ENCODE results near the gene EIF2D.

DNA sequence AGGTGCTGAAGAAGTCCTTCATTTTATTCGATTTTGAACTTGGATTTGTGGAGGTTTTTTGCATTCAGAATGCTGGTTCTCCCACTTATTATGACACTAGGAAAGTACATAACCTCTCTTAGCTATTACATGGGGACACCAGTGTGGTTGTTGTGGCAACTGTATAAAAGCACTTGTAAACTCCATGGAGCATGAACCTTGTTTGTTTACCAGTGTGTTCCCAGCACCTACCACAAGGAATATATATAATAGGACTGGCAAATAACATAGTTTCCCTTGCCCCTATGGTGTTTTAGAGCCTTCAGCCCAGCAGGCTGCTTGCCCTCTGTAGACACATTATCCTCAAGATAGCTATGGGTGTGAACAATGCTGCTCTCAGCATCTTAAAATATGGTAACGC, 61.8 kb downstream of the EIF2D start:
- TF ChIP-seq, protein P1, sequence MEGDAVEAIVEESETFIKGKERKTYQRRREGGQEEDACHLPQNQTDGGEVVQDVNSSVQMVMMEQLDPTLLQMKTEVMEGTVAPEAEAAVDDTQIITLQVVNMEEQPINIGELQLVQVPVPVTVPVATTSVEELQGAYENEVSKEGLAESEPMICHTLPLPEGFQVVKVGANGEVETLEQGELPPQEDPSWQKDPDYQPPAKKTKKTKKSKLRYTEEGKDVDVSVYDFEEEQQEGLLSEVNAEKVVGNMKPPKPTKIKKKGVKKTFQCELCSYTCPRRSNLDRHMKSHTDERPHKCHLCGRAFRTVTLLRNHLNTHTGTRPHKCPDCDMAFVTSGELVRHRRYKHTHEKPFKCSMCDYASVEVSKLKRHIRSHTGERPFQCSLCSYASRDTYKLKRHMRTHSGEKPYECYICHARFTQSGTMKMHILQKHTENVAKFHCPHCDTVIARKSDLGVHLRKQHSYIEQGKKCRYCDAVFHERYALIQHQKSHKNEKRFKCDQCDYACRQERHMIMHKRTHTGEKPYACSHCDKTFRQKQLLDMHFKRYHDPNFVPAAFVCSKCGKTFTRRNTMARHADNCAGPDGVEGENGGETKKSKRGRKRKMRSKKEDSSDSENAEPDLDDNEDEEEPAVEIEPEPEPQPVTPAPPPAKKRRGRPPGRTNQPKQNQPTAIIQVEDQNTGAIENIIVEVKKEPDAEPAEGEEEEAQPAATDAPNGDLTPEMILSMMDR (IDR thresholded peaks at IDR 0.05) = no peak
- TF ChIP-seq MYC (IDR thresholded peaks at IDR 0.05; ENCODE audit: borderline replicate concordance, low read length) = no peak
- no peak for TF ChIP-seq GATA3 (IDR thresholded peaks at IDR 0.05; ENCODE audit: borderline replicate concordance)
- TF ChIP-seq CBX8 (IDR thresholded peaks at IDR 0.05) = no peak
- no peak for TF ChIP-seq CEBPB (IDR thresholded peaks at IDR 0.05)
- TF ChIP-seq FOSB (CRISPR knock-in tag; IDR thresholded peaks at IDR 0.05) = no peak
- TF ChIP-seq USF2 (IDR thresholded peaks at IDR 0.05) = no peak
